K562 treated with DMSO at 1 percent for 48 hours (cell line): Measurements from ENCODE around the gene OR4C12. TPM values are rescaled to one million over a fixed set of nuclear protein-coding genes. Genes with fewer than 3 reads are reported as not detected.

Experiments used
- total RNA-seq: library from RNA; unstranded; fragments of 300-600 nt; gene quantifications from 2 replicates; pipeline ENCODE4 v1.2.3, GENCODE V29; 2022; ENCODE audit warnings: low replicate concordance; ENCODE audit errors: extremely low read depth

The OR4C12 gene
- not detected in 2 replicates for total RNA-seq

DNA sequence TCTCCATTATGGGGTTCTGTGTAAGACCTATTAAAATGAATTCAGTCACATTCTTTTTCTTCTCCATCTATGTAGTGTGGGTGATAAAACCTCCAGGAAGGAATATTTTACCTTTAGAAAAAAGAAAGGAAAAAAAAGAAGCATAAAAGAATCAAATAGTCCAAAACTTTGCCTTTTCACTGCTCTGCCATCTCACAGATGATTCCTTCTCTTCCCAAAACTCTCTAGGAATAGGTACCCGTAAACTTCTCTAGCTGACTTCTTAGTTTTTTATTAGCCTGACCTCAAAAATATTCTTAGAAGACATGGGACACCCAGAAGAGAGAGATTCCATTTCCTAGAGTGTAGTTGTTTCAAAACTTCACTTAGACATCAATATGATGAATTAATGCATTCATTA is at the start of gene OR4C12:
Gene OR4C12, minus strand, starts transcription at position 101 of the 400 bp plus-strand sequence. Its CDS starts 34 bp downstream, at position 67.

DNA sequence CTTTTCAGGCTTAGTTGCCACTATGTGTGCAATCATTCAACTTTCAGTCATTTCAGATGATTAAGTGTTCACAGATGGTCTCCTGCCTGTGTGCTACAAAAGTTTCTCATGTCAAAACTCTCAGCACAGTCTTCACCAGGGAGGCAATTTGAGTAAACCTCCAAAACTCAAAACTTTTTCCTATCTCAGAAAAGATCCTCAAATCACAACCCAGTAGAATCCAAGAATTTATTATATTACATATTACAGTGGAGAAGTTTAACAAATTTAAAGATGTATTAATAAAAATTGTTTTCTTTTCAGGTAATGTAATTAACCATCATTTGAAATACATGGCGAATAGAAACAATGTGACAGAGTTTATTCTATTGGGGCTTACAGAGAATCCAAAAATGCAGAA is 30.2 kb downstream of the OR4C12 start, which contains the start of gene OR4C13:
Gene OR4C13, plus strand, starts transcription at position 301 of the 400 bp plus-strand sequence. Its CDS starts 32 bp downstream, at position 333.

Other genes with a start within 250 kb of the OR4C12 start
- gene OR4C13, start 30.1 kb downstream of the OR4C12 start, total RNA-seq = not detected in 2 replicates
- not detected in 2 replicates for gene OR4C45, start 50.3 kb upstream of the OR4C12 start, total RNA-seq